IMR-90 (cell line): Measurements from ENCODE around the gene BTNL2. TPM values are rescaled to one million over a fixed set of nuclear protein-coding genes. Genes with fewer than 3 reads are reported as not detected.

ENCODE experiments used
- ATAC-seq: fragments of 200-7000 bp; cut with Tn5 transposase; 2 replicates; pipeline ENCODE4 v1.9.1; 2020; ENCODE audit warnings: low read depth, mild to moderate bottlenecking, moderate library complexity
- BruUV-seq: library from RNA; stranded (reverse); fragments of 400-500 nt; replicated peaks from 2 replicates; lab custom pipeline; 2021; lab: Mats Ljungman, UMichigan
- CTCF ChIA-PET: fragments of 300-600 bp; formaldehyde crosslinking; extraction: SDS; loops from one replicate; lab custom pipeline; 2021; ENCODE audit warnings: antibody characterized with exemption; lab: Yijun Ruan, JAX
- POLR2A ChIA-PET: fragments of 300-600 bp; sonication (Branson Sonifier 250); formaldehyde crosslinking; loops from one replicate; lab custom pipeline; 2022; ENCODE audit warnings: antibody characterized with exemption; ENCODE audit not compliant: unreplicated experiment; lab: Charles Lee
- DNase-seq: peaks from one replicate; pipeline ENCODE4 v3.0.0; 2013
- H2AFZ ChIP-seq: replicated peaks from 2 replicates; pipeline ENCODE3; 2013; ENCODE audit warnings: low read length, mild to moderate bottlenecking; ENCODE audit not compliant: poor library complexity
- H2AK5ac ChIP-seq: 2 replicates; pipeline ENCODE4 v1.6.1; 2013; ENCODE audit warnings: low read depth, low read length, inconsistent platforms
- H2AK9ac ChIP-seq: replicated peaks from 2 replicates; pipeline ENCODE3; 2013; ENCODE audit warnings: mild to moderate bottlenecking, low read depth, low read length, moderate library complexity; ENCODE audit not compliant: poor library complexity
- H2BK120ac ChIP-seq: 2 replicates; pipeline ENCODE4 v1.6.1; 2013; ENCODE audit warnings: low read depth, low read length, inconsistent platforms
- H2BK15ac ChIP-seq: 3 replicates; pipeline ENCODE4 v1.6.1; 2013; ENCODE audit warnings: low read depth, low read length, inconsistent platforms
- H2BK20ac ChIP-seq: 2 replicates; pipeline ENCODE4 v1.6.1; 2013; ENCODE audit warnings: low read depth, mild to moderate bottlenecking, inconsistent platforms, low read length, moderate library complexity
- H2BK5ac ChIP-seq: 2 replicates; pipeline ENCODE4 v1.6.1; 2013; ENCODE audit warnings: mild to moderate bottlenecking, low read depth, low read length, inconsistent platforms; ENCODE audit not compliant: poor library complexity, severe bottlenecking
- H3K14ac ChIP-seq: replicated peaks from 2 replicates; pipeline ENCODE4 v1.6.1; 2013; ENCODE audit warnings: low read depth, low read length, inconsistent platforms
- H3K18ac ChIP-seq: 2 replicates; pipeline ENCODE4 v1.6.1; 2013; ENCODE audit warnings: low read depth, low read length, control low read depth
- H3K23ac ChIP-seq: 2 replicates; pipeline ENCODE4 v1.6.1; 2013; ENCODE audit warnings: low read depth, low read length, inconsistent platforms
- H3K27ac ChIP-seq: 2 replicates; pipeline ENCODE4 v1.5.1; 2013; ENCODE audit warnings: mild to moderate bottlenecking, control low read depth, low read length; ENCODE audit not compliant: insufficient read depth
- H3K27me3 ChIP-seq: 2 replicates; pipeline ENCODE4 v1.6.1; 2013; ENCODE audit warnings: low read length; ENCODE audit not compliant: control insufficient read depth, insufficient read depth
- H3K36me3 ChIP-seq: 2 replicates; pipeline ENCODE4 v1.6.1; 2013; ENCODE audit warnings: low read length, mixed read lengths; ENCODE audit not compliant: control insufficient read depth, insufficient read depth
- H3K4ac ChIP-seq: 2 replicates; pipeline ENCODE4 v1.6.1; 2013; ENCODE audit warnings: low read depth, low read length, inconsistent platforms
- H3K4me1 ChIP-seq: 2 replicates; pipeline ENCODE4 v1.6.1; 2013; ENCODE audit warnings: low read length, mixed read lengths; ENCODE audit not compliant: control insufficient read depth, insufficient read depth
- H3K4me2 ChIP-seq: 2 replicates; pipeline ENCODE4 v1.6.1; 2013; ENCODE audit warnings: low read depth, mild to moderate bottlenecking, control low read depth, low read length, moderate library complexity
- H3K4me3 ChIP-seq: 2 replicates; pipeline ENCODE4 v1.5.1; 2013; ENCODE audit warnings: low read depth, mild to moderate bottlenecking, control low read depth, low read length, moderate library complexity; ENCODE audit not compliant: insufficient read depth
- H3K56ac ChIP-seq: 2 replicates; pipeline ENCODE4 v1.6.1; 2013; ENCODE audit warnings: low read length, inconsistent platforms; ENCODE audit not compliant: insufficient read depth; ENCODE audit errors: extremely low read depth
- H3K79me1 ChIP-seq, 2 experiments: 2 replicates each; pipeline ENCODE4 v1.6.1; 2013; ENCODE audit warnings: low read length in 2 of 2, inconsistent platforms in 1 of 2, low read depth in 1 of 2
- H3K9ac ChIP-seq: 2 replicates; pipeline ENCODE4 v1.6.1; 2013; ENCODE audit warnings: low read depth, low read length, control low read depth
- H3K9me1 ChIP-seq: 2 replicates; pipeline ENCODE4 v1.6.1; 2013; ENCODE audit warnings: low read length, inconsistent platforms; ENCODE audit not compliant: insufficient read depth
- H3K9me3 ChIP-seq: 2 replicates; pipeline ENCODE4 v1.6.1; 2013; ENCODE audit warnings: low read length; ENCODE audit not compliant: control insufficient read depth, insufficient read depth
- H4K20me1 ChIP-seq: 2 replicates; pipeline ENCODE4 v1.6.1; 2013; ENCODE audit warnings: low read length, inconsistent platforms; ENCODE audit not compliant: insufficient read depth
- H4K5ac ChIP-seq: 2 replicates; pipeline ENCODE4 v1.6.1; 2013; ENCODE audit warnings: mild to moderate bottlenecking, low read depth, low read length, control low read depth
- H4K8ac ChIP-seq, 2 experiments: 2 replicates each; pipeline ENCODE4 v1.6.1; 2013; ENCODE audit warnings: low read depth in 2 of 2, low read length in 2 of 2, control low read depth in 1 of 2, inconsistent platforms in 1 of 2
- H4K91ac ChIP-seq: 2 replicates; pipeline ENCODE4 v1.6.1; 2013; ENCODE audit warnings: low read depth, low read length, inconsistent platforms; ENCODE audit not compliant: insufficient read depth
- CEBPB ChIP-seq: IDR thresholded peaks from 2 replicates; pipeline ENCODE4 v1.6.1; 2012; ENCODE audit warnings: low read depth, low read length, improper control_type of control experiment
- CHD1 ChIP-seq: IDR thresholded peaks from 2 replicates; pipeline ENCODE4 v1.6.1; 2012; ENCODE audit warnings: low read depth, low read length, improper control_type of control experiment
- MAZ ChIP-seq: IDR thresholded peaks from 2 replicates; pipeline ENCODE4 v1.6.1; 2012; ENCODE audit warnings: low read depth, mild to moderate bottlenecking, low read length, improper control_type of control experiment, moderate library complexity, borderline replicate concordance
- POLR2A ChIP-seq: IDR thresholded peaks from 2 replicates; pipeline ENCODE4 v1.6.1; 2012; ENCODE audit warnings: mild to moderate bottlenecking, low read depth, low read length
- SMC3 ChIP-seq: fragments of 150-350 bp; IDR thresholded peaks from 2 replicates; pipeline ENCODE4 v1.6.1; 2016; ENCODE audit warnings: low read depth, mild to moderate bottlenecking, antibody characterized with exemption, low read length, moderate library complexity
- WGBS, 2 experiments: methylation state at CpG; one replicate each; pipeline versions ENCODE4 v1.1.5 to v1.1.7; 2013; ENCODE audit warnings: missing lambda C conversion rate in 2 of 2; ENCODE audit not compliant: insufficient read length in 1 of 2; ENCODE audit errors: extremely low coverage in 2 of 2; 5-methylcytosine and 5-hydroxymethylcytosine counted together
- dilution Hi-C: fragments of 300-500 bp; cut with HindIII; formaldehyde crosslinking; loops from one replicate; pipeline ENCODE4 v1.14.3; 2018; ENCODE audit warnings: low sequenced_read_pairs; ENCODE audit not compliant: unreplicated experiment
- in situ Hi-C: fragments of 300-500 bp; cut with MboI; formaldehyde crosslinking; loops from 3 replicates; pipeline ENCODE4 v1.14.3; 2019; ENCODE audit warnings: low sequenced_read_pairs, inconsistent platforms, mixed read lengths
- intact Hi-C: fragments of 100-400 bp; cut with micrococcal nuclease; formaldehyde crosslinking; loops from 2 replicates; pipeline ENCODE4 v1.10.0; 2022
- polyA plus RNA-seq, 3 experiments: library from polyadenylated mRNA; depleted of rRNA; stranded (reverse); fragments of >200 nt; gene quantifications; 2 replicates each; pipeline ENCODE4 v1.2.3, GENCODE V29; 2012; ENCODE audit warnings: low replicate concordance in 1 of 3
- total RNA-seq: library from RNA; depleted of rRNA; stranded (reverse); fragments of >200 nt; gene quantifications from 2 replicates; pipeline ENCODE4 v1.2.3, GENCODE V29; 2012
- TF ChIP-seq, protein P1 (sequence below): fragments of 150-350 bp; IDR thresholded peaks from 2 replicates; pipeline ENCODE4 v1.6.1; 2016; ENCODE audit warnings: low read depth, mild to moderate bottlenecking, low read length, moderate library complexity, borderline replicate concordance
- TF ChIP-seq, protein P2 (sequence below): conservative IDR thresholded peaks from 2 replicates; pipeline ENCODE4 v1.5.1; 2012; ENCODE audit warnings: mild to moderate bottlenecking, low read depth, low read length, improper control_type of control experiment

The BTNL2 gene
- total and polyA plus RNA-seq, 2 of the 4 experiments (the other 2 are of a cell fraction) = not detected

DNA sequence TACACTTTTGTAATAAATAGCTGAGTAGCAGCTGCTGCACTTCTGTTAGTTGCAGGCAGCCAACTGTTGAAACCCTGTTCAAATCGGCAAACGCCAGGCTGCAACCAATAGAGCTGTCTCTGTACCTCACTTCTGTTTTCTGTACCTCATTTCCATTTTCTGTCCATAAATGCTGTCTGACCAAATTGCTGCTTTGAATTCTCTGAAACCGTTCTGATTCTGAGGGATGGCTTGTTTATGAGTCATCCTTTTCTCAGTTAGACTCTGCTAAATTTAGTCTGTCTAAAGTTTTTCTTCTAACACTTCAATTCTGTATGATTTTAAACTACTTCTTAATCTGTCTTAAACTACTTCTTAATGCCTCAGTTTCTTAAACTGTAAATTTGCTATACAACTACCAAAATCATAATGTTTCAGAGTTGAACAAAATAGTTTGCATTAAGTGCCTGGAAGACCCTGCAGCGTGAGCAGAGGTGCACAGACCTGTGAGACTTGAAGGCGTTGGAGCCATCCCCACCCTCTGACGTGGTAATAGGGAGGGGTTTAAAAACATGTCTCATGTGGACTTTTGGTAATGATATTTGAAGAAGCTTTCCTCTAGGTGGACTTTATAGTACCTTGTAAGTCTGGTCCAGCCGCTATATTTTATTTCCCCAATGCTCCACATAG is 9.6 kb downstream of the BTNL2 start:
- no peak overlapping the region for H4K8ac ChIP-seq
- intact Hi-C loops (no loop called here), in situ Hi-C loops (no loop called here), dilution Hi-C loops (no loop called here)
- no peak overlapping the region for H3K14ac ChIP-seq
- no peak for TF ChIP-seq SMC3
- no peak for TF ChIP-seq POLR2A
- TF ChIP-seq, protein P1, sequence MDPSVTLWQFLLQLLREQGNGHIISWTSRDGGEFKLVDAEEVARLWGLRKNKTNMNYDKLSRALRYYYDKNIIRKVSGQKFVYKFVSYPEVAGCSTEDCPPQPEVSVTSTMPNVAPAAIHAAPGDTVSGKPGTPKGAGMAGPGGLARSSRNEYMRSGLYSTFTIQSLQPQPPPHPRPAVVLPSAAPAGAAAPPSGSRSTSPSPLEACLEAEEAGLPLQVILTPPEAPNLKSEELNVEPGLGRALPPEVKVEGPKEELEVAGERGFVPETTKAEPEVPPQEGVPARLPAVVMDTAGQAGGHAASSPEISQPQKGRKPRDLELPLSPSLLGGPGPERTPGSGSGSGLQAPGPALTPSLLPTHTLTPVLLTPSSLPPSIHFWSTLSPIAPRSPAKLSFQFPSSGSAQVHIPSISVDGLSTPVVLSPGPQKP = no peak
- no peak for TF ChIP-seq MAZ
- TF ChIP-seq CEBPB = no peak
- TF ChIP-seq, protein P2, sequence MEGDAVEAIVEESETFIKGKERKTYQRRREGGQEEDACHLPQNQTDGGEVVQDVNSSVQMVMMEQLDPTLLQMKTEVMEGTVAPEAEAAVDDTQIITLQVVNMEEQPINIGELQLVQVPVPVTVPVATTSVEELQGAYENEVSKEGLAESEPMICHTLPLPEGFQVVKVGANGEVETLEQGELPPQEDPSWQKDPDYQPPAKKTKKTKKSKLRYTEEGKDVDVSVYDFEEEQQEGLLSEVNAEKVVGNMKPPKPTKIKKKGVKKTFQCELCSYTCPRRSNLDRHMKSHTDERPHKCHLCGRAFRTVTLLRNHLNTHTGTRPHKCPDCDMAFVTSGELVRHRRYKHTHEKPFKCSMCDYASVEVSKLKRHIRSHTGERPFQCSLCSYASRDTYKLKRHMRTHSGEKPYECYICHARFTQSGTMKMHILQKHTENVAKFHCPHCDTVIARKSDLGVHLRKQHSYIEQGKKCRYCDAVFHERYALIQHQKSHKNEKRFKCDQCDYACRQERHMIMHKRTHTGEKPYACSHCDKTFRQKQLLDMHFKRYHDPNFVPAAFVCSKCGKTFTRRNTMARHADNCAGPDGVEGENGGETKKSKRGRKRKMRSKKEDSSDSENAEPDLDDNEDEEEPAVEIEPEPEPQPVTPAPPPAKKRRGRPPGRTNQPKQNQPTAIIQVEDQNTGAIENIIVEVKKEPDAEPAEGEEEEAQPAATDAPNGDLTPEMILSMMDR = no peak
- no peak for TF ChIP-seq CHD1
- no peak overlapping the region for H2BK5ac ChIP-seq
- H3K79me1 ChIP-seq = no peaks in the 10 kb centered on the region
- H3K18ac ChIP-seq = no peak overlapping the region
- no peak overlapping the region for H4K91ac ChIP-seq
- H4K5ac ChIP-seq = no peak overlapping the region
- H3K36me3 ChIP-seq = no peaks in the 10 kb centered on the region
- no peak overlapping the region for H3K27ac ChIP-seq
- H3K4ac ChIP-seq = no peak overlapping the region
- no peak overlapping the region for H2BK20ac ChIP-seq
- no peaks in the 10 kb centered on the region for H3K9me3 ChIP-seq
- peaks cover 2% of the 10 kb centered on the region for H3K27me3 ChIP-seq
- no peaks in the 10 kb centered on the region for H3K4me1 ChIP-seq
- H3K9ac ChIP-seq = no peak overlapping the region
- H3K56ac ChIP-seq = no peak overlapping the region
- no peaks in the 10 kb centered on the region for H3K9me1 ChIP-seq
- no peak overlapping the region for H3K23ac ChIP-seq
- H2AK5ac ChIP-seq = no peak overlapping the region
- CTCF ChIA-PET = no interaction called here
- H3K4me3 ChIP-seq = no peak overlapping the region
- H2AK9ac ChIP-seq = no peak overlapping the region
- no CpG with 5 or more reads among the region's 7 CpGs for WGBS, 2 experiments
- no peaks in the 10 kb centered on the region for H4K20me1 ChIP-seq
- H3K4me2 ChIP-seq = no peak overlapping the region
- H2BK120ac ChIP-seq = no peak overlapping the region
- H2BK15ac ChIP-seq = no peak overlapping the region
- POLR2A ChIA-PET = no interaction called here
- ATAC-seq (no peak), DNase-seq (no peak)
- BruUV-seq = no TSS peak
- no peak overlapping the region for H2AFZ ChIP-seq
